ENCODE measurements around the gene PMPCA. TPM values are rescaled to one million over a fixed set of nuclear protein-coding genes. Genes with fewer than 3 reads are reported as not detected.

The PMPCA gene
- total RNA-seq, 1 donor from 2014 or later = 26.2 TPM

- DNase-seq = no peak
Observed at GRCh38 chr9:136373300-136374182, 36.9 kb upstream of the PMPCA start, which contains the start of gene CARD9. TSS of gene CARD9 (minus strand) at chr9:136373669. CDS start at chr9:136372078, 1,591 bp downstream.

GRCh38 chr9:136374183-136374575, 36.3 kb upstream of the PMPCA start:
- no peak for DNase-seq

- DNase-seq = no peak
Observed at GRCh38 chr9:136375096-136375495, 35.4 kb upstream of the PMPCA start.

- no peak for DNase-seq
Observed at GRCh38 chr9:136376457-136376856, 34.0 kb upstream of the PMPCA start.

GRCh38 chr9:136377341-136378169, 32.9 kb upstream of the PMPCA start:
- DNase-seq = no peak

GRCh38 chr9:136378170-136379002, 32.1 kb upstream of the PMPCA start:
- DNase-seq = no peak

GRCh38 chr9:136379003-136379287, 31.5 kb upstream of the PMPCA start:
- DNase-seq = no peak

- DNase-seq = no peak
Observed at GRCh38 chr9:136379401-136379800, 31.1 kb upstream of the PMPCA start.

GRCh38 chr9:136379891-136380290, 30.6 kb upstream of the PMPCA start:
- DNase-seq = no peak

- DNase-seq = no peak
Observed at GRCh38 chr9:136380381-136380780, 30.1 kb upstream of the PMPCA start.

GRCh38 chr9:136381311-136381710, 29.1 kb upstream of the PMPCA start:
- no peak for DNase-seq

GRCh38 chr9:136381966-136382513, 28.4 kb upstream of the PMPCA start:
- DNase-seq = no peak

GRCh38 chr9:136383436-136383835, 27.0 kb upstream of the PMPCA start:
- no peak for DNase-seq

GRCh38 chr9:136385015-136385414, 25.4 kb upstream of the PMPCA start:
- no peak for DNase-seq

- no peak for DNase-seq
Observed at GRCh38 chr9:136386018-136386417, 24.4 kb upstream of the PMPCA start.

GRCh38 chr9:136387217-136387616, 23.2 kb upstream of the PMPCA start:
- DNase-seq = no peak

GRCh38 chr9:136389396-136389795, 21.1 kb upstream of the PMPCA start:
- no peak for DNase-seq

GRCh38 chr9:136391737-136392537, 18.5 kb upstream of the PMPCA start:
- DNase-seq = no peak

- DNase-seq = no peak
Observed at GRCh38 chr9:136392538-136393449, 17.7 kb upstream of the PMPCA start.

GRCh38 chr9:136393531-136393930, 16.9 kb upstream of the PMPCA start:
- no peak for DNase-seq

Data from skin of body (tissue), 2 donors.